Natural killer cell (primary cell): Measurements from ENCODE around the gene KLK10. TPM values are rescaled to one million over a fixed set of nuclear protein-coding genes. Genes with fewer than 3 reads are reported as not detected.

Source experiments
- ATAC-seq, 3 donors: fragments of 150-1000 bp in 2 of 3; fragments of 200-7000 bp in 1 of 3; cut with Tn5 transposase; 1 replicate in 1 of 3; 2 replicates in 2 of 3; pipeline ENCODE4 v1.10.0; 2021; ENCODE audit warnings: mild to moderate bottlenecking in 2 of 3, moderate library complexity in 2 of 3
- DNase-seq, 2 donors: peaks; one replicate each; pipeline versions ENCODE4 v3.0.0 to v3.0.0-alpha.2; 2013 to 2021; ENCODE audit warnings: mixed read lengths in 1 of 2
- H3K27ac ChIP-seq: one replicate; pipeline ENCODE4 v1.5.1; 2013; ENCODE audit warnings: mild to moderate bottlenecking, low read length
- H3K27me3 ChIP-seq: one replicate; pipeline ENCODE4 v1.6.1; 2013; ENCODE audit warnings: low read length; ENCODE audit not compliant: control insufficient read depth, insufficient read depth
- H3K36me3 ChIP-seq: one replicate; pipeline ENCODE4 v1.6.1; 2013; ENCODE audit warnings: low read length; ENCODE audit not compliant: control insufficient read depth, insufficient read depth
- H3K4me1 ChIP-seq: one replicate; pipeline ENCODE4 v1.6.1; 2013; ENCODE audit warnings: low read length; ENCODE audit not compliant: control insufficient read depth, insufficient read depth
- H3K4me3 ChIP-seq: one replicate; pipeline ENCODE4 v1.5.1; 2013; ENCODE audit warnings: low read length
- H3K9me3 ChIP-seq: one replicate; pipeline ENCODE4 v1.6.1; 2013; ENCODE audit warnings: low read length; ENCODE audit not compliant: control insufficient read depth, insufficient read depth
- H3K27ac Mint-ChIP-seq, 2 donors: one replicate each; pipeline ENCODE4 v1.8.0; 2022; ENCODE audit warnings: mild to moderate bottlenecking in 2 of 2, mixed read lengths in 2 of 2, moderate library complexity in 1 of 2
- H3K27me3 Mint-ChIP-seq, 2 donors: one replicate each; pipeline ENCODE4 v1.8.0; 2022; ENCODE audit warnings: low read depth in 2 of 2, mixed read lengths in 2 of 2
- H3K36me3 Mint-ChIP-seq: one replicate; pipeline ENCODE4 v1.8.0; 2022; ENCODE audit warnings: mixed read lengths
- H3K4me1 Mint-ChIP-seq, 2 donors: one replicate each; pipeline ENCODE4 v1.8.0; 2022; ENCODE audit warnings: mixed read lengths in 2 of 2
- H3K4me3 Mint-ChIP-seq: one replicate; pipeline ENCODE4 v1.8.0; 2022; ENCODE audit warnings: mild to moderate bottlenecking, moderate library complexity, mixed read lengths
- H3K9me3 Mint-ChIP-seq, 2 donors: one replicate each; pipeline ENCODE4 v1.8.0; 2022; ENCODE audit warnings: mixed read lengths in 2 of 2
- WGBS: methylation state at CpG from one replicate; pipeline ENCODE4 v1.1.7; 2013; ENCODE audit warnings: missing lambda C conversion rate; ENCODE audit not compliant: insufficient coverage; 5-methylcytosine and 5-hydroxymethylcytosine counted together
- intact Hi-C: fragments of 100-400 bp; cut with micrococcal nuclease; formaldehyde crosslinking; loops from one replicate; pipeline ENCODE4 v1.14.2; 2022
- total RNA-seq, 4 donors: library from RNA; stranded (reverse); fragments of 120-200 nt in 1 of 4; gene quantifications; one replicate each; pipeline versions ENCODE4 v1.2.3 to v1.2.4, GENCODE V29; 2013 to 2022
- TF ChIP-seq, protein P1 (sequence below): fragments of 200-600 bp; IDR thresholded peaks from one replicate; pipeline ENCODE4 v1.8.0; 2022; ENCODE audit warnings: antibody characterized with exemption

The KLK10 gene
- total RNA-seq, 3 donors from 2014 or later (not counting 1 experiment from before 2014, with no cell fraction given) = not detected

DNA sequence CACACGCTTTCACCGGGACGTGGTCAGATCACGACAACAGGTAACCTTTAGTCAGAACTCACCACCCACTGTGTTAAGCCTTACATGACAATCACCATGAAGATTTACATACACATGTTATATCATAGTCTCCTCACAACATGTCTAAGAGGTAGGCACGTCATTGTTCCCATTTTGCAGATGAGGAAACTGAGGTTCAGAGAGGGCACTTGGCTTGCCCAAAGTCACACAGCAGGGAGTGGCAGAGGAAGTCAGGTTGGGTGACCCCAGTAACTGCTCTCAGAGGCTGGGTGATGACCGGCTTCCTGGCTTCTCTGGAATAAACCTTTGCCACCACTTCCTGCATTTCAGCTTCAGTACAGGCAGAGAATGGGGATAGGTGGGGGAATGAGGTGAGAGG is 5.3 kb downstream of the KLK10 start:
- Mint-ChIP-seq H3K9me3 (no peaks in the 10 kb centered on the region), H3K4me1 (peaks cover 10 to 17% of the 10 kb centered on the region in 2 donors), H3K27ac (no peak overlapping the region), H3K36me3 (no peaks in the 10 kb centered on the region), H3K27me3 (peaks cover 55 to 74% of the 10 kb centered on the region in 2 donors), H3K4me3 (no peak overlapping the region)
- Histone ChIP-seq H3K4me3 (no peak overlapping the region), H3K36me3 (no peaks in the 10 kb centered on the region), H3K27me3 (peaks cover 19% of the 10 kb centered on the region), H3K27ac (no peak overlapping the region), H3K4me1 (peaks cover 21% of the 10 kb centered on the region), H3K9me3 (no peaks in the 10 kb centered on the region)
- TF ChIP-seq, protein P1, sequence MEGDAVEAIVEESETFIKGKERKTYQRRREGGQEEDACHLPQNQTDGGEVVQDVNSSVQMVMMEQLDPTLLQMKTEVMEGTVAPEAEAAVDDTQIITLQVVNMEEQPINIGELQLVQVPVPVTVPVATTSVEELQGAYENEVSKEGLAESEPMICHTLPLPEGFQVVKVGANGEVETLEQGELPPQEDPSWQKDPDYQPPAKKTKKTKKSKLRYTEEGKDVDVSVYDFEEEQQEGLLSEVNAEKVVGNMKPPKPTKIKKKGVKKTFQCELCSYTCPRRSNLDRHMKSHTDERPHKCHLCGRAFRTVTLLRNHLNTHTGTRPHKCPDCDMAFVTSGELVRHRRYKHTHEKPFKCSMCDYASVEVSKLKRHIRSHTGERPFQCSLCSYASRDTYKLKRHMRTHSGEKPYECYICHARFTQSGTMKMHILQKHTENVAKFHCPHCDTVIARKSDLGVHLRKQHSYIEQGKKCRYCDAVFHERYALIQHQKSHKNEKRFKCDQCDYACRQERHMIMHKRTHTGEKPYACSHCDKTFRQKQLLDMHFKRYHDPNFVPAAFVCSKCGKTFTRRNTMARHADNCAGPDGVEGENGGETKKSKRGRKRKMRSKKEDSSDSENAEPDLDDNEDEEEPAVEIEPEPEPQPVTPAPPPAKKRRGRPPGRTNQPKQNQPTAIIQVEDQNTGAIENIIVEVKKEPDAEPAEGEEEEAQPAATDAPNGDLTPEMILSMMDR = no peak
- WGBS = 84% methylated on average over 6 of the region's 6 CpGs
- ATAC-seq (no peak), DNase-seq (no peak)
- intact Hi-C loops = no loop called here

GRCh38 chr19:51012661-51013190 is 6.8 kb downstream of the KLK10 start:
- H3K27ac Mint-ChIP-seq = no peak overlapping the region
- H3K27me3 Mint-ChIP-seq = peaks cover 48 to 63% of the 10 kb centered on the region in 2 donors
- whole genome bisulfite sequencing = 71% methylated on average over 12 of the region's 12 CpGs
- H3K4me3 Mint-ChIP-seq = no peak overlapping the region
- H3K9me3 Mint-ChIP-seq = no peaks in the 10 kb centered on the region
- H3K4me1 ChIP-seq = peaks cover 10% of the 10 kb centered on the region
- H3K9me3 ChIP-seq = no peaks in the 10 kb centered on the region
- H3K27ac ChIP-seq = no peak overlapping the region
- TF ChIP-seq, protein P1 = no peak
- peaks cover 15% of the 10 kb centered on the region for H3K27me3 ChIP-seq
- H3K36me3 Mint-ChIP-seq = no peaks in the 10 kb centered on the region
- H3K36me3 ChIP-seq = no peaks in the 10 kb centered on the region
- peaks cover 5 to 8% of the 10 kb centered on the region in 2 donors for H3K4me1 Mint-ChIP-seq
- intact Hi-C loops = no loop called here
- DNase-seq (no peak), ATAC-seq (no peak)
- H3K4me3 ChIP-seq = no peak overlapping the region

GRCh38 chr19:51010066-51010795 is 9.3 kb downstream of the KLK10 start:
- intact Hi-C loops = no loop called here
- H3K4me3 Mint-ChIP-seq = no peak overlapping the region
- no peaks in the 10 kb centered on the region for H3K4me1 ChIP-seq
- no peak overlapping the region for H3K27ac ChIP-seq
- 71% methylated on average over 2 of the region's 4 CpGs for WGBS
- no peaks in the 10 kb centered on the region for H3K9me3 Mint-ChIP-seq
- no peaks in the 10 kb centered on the region for H3K36me3 ChIP-seq
- peaks cover 44 to 45% of the 10 kb centered on the region in 2 donors for H3K27me3 Mint-ChIP-seq
- no peak overlapping the region for H3K4me3 ChIP-seq
- no peaks in the 10 kb centered on the region for H3K9me3 ChIP-seq
- no peak for DNase-seq
- TF ChIP-seq, protein P1 = no peak
- H3K4me1 Mint-ChIP-seq = no peaks in the 10 kb centered on the region
- H3K36me3 Mint-ChIP-seq = no peaks in the 10 kb centered on the region
- H3K27me3 ChIP-seq = no peaks in the 10 kb centered on the region
- no peak for ATAC-seq
- H3K27ac Mint-ChIP-seq = no peak overlapping the region
